DMS53 (cell line): ENCODE data around the gene DPP7.
"Not testable (repeated sequence)": the region's sequence is repeated elsewhere in the genome, so short reads cannot be mapped to it uniquely, and the experiment has no call there.

Experiments
- DNase-seq: peaks from one replicate; lab custom pipeline; 2025; lab: John Stamatoyannopoulos, UW

The DPP7 gene

DNA sequence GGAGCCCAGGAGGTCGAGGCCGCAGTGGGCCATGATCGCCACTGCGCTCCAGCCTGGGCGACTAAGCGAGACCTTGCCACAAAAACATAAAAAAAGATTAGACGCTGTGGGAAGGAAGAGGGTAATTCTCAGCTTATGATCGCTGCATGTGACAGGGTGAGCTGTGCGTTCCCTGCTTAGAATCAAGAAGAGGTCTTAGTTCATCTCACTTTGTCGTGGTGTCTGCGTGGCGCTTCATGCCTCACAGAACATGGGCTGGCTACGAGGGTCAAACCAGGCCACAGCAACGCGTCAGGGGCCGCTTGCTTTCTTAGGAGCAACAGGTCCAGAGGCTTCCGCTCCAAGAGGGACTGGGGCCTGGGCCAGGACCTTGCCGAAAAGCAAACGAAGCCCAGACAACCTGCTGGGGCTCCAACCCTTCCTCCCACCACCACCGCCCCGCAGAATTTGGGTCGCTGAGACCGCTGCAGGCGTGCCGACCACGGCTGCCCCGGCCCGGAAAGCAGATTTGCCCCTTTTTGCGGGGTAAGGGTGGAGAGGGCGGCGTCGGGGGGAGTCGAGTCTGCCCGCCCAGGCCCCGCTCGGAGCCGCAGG is 14.4 kb upstream of the DPP7 start:
- DNase-seq = peak; percentile 54

- DNase-seq = no peak
These were observed 13.8 kb upstream of the DPP7 start for GRCh38 chr9:137128158-137128861.

GRCh38 chr9:137127301-137128157 is 13.0 kb upstream of the DPP7 start:
- DNase-seq = no peak

- no peak for DNase-seq
These were observed 12.3 kb upstream of the DPP7 start for GRCh38 chr9:137126786-137127185.

DNA sequence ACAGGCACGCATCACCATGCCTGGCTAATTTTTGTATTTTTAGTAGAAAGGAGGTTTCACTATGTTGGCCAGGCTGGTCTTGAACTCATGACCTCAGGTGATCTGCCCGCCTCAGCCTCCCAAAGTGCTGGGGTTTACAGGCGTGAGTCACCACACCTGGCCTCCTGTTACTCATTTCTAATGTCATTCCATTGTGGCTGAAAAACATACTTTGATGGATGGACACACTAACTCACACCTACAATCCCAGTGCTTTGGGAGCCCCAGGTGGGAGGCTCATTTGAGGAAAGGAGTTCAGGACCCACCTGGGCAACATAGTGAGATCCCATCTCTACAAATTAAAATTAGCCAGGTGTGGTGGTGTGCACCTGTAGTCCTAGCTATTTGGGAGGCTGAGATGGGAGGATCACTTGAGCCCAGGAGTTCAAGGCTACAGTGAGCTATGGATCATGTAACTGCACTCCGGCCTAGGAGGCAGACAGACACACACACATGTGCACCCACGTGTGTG is 9.5 kb upstream of the DPP7 start:
- DNase-seq = not testable (repeated sequence)

GRCh38 chr9:137123468-137123837 is 8.9 kb upstream of the DPP7 start:
- no peak for DNase-seq

DNA sequence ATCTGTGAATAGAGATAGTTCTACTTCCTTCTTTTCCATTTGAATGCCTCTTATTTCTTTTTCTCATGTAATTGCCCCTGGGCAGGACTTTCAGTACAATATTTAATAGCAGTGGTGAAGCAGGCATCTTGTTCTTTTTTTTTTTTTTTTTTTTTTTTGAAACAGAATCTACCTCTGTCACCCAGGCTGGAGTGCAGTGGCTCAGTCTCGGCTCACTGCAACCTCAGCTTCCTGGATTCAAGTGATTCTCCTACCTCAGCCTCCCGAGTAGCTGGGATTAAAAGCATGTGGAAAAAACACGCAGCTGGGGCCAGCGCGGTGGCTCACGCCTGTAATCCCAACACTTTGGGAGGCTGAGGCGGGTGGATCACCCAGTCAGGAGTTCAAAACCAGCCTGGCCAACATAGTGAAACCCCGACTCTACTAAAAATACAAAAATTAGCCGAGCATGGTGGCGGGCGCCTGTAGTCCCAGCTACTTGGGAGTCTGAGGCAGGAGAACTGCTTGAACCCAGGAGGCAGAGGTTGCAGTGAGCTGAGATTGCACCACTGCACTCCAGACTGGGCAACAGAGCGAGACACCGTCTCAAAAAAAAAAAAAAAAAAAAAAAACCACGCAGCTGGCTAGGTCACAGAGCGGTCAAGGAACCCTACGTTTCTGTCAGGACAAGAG is 8.4 kb upstream of the DPP7 start:
- peak; percentile 41 for DNase-seq

DNA sequence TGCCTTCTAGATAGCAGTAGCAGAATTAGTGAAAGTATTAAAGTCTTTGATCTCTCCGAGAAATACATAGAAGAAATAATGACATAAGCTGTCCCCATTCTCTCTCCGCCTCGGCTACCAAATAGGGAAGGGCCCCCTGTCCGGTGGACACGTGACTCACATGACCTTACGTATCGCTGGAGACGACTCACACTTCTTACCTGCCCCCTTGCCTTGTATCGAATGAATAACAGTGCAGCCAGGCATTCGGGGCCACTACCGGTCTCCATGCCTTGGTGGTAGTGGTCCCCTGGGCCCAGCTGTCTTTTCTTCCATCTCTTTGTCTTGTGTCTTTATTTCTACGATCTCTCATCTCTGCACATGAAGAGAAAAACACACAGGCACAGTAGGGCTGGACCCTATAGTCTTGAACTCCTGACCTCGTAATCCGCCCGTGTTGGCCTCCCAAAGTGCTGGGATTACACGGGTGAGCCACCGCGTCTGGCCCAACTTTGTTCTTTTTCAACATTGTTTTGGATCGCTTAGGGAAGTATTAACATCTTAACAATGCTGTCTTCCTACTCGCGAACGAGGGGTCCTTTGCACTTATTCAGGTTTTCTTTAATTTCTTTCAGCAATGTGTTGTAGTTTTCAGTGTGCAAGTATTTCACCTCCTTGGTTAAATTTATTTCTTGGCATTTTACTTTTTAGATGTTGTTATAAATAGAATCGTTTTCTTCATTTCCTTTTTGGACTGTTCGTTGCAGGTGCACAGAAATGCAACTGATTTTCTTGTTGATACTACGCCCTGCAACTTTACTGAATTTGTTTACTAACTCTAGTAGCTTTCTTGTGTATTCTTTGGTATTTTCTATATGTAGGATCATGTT is 7.6 kb upstream of the DPP7 start:
- DNase-seq = not testable (repeated sequence)

DNA sequence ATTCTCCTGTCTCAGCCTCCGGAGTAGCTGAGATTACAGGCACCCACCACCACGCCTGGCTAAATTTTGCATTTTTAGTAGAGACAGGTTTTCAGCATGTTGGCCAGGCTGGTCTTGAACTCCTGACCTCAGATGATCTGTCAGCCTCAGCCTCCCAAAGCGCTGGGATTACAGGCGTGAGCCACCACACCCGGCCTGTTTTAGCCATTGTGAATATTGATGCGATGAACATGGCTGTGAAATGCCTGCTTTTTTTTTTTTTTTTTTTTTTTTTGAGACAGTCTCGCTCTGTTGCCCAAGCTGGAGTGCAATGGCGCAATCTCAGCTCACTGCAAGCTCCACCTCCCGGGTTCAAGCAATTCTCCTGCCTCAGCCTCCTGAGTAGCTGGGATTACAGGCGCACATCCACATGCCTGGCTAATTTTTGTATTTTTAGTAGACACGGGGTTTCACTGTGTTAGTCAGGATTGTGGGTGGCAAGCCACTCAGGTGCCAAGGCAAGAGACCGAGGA is 3.6 kb upstream of the DPP7 start:
- DNase-seq = not testable (repeated sequence)

DNA sequence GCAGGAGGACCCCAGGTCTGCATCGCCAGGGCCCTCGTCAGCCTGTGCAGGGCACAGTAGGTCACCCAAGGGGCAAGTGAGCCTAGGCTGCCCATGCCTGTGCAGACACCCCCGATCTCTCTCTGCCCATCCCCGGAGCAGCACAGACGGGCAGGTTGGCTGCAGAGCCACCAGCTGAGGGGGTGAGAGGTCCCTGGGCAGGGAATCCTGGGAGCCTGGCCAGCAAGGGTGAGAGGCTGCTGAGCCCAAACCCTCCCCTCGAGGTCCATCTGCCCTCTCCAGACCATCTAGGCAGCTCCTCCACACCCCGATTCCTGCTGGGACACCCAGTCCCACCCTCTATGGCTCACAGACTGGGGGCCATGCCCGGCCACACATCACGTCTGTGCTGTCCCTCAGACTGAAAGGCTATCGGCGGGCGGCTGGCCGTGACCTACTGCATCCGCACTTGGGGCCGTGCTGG is 2.8 kb upstream of the DPP7 start:
- DNase-seq = no peak

DNA sequence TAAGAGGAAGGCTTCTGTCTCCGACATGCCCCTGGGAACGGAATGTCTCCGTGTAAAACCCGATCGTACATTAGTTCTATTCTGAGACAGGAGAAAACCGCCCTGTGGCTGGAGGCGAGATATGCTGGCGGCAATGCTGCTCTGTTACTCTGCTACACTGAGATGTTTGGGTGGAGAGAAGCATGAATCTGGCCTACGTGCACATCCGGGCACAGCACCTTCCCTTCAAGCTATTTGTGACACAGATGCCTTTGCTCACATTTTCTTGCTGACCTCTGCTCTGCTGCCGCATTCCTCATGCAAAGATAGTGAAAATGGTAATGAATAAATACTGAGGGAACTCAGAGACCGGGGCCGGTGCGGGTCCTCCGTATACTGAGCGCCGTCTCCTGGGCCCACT is 2.2 kb upstream of the DPP7 start:
- no peak for DNase-seq

DNA sequence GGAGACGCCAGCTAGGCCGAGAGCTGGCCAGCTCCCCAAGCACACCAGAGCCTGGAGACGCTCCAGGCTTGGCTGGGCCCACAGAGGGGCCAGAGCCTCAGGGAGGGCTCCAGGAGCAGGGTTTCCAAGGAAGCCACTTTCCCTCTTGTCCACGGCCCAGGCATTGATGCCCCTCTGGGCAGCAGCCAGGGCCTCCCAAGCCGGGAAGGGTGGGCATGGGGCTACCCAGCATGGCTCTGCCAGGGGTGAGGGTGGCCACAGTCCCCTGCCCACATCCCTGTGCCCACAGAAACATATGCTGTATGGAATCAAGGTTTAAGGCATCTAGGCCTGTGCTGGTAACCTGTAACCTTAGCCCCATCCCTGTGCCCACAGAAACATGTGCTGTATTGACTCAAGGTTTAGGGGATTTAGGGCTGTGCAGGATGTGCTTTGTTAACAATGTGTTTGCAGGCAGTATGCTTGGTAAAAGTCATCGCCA is 1.5 kb upstream of the DPP7 start:
- peak; percentile 70 for DNase-seq

- DNase-seq = no peak
These were observed 977 bp upstream of the DPP7 start for GRCh38 chr9:137115394-137116026.

DNA sequence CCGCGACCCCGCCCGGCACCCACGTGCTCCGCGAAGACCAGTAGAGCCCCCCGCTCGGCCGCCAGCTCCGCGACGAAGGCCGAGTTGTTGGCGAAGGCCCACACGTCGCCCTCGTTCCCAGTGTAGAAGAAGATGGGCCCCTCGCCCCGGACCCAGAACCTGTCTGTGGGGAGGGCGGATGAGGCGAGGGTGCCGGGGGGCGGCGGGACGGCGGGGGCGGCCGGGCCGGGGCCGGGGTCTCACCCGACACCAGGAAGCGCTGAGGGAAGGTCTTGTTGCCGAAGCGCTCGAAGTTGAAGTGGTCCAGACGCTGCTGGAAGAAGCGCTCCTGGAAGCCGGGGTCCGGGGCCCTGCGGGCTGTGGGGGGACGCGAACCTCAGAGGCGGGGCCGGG is 317 bp downstream of the DPP7 start:
- peak; percentile 63 for DNase-seq

GRCh38 chr9:137113385-137114159 is 961 bp downstream of the DPP7 start:
- peak; percentile 73 for DNase-seq

GRCh38 chr9:137112564-137113384 is 1.8 kb downstream of the DPP7 start:
- no peak for DNase-seq

GRCh38 chr9:137111788-137112563 is 2.6 kb downstream of the DPP7 start:
- no peak for DNase-seq
